Measurements from ENCODE around the gene GTPBP3. TPM values are rescaled to one million over a fixed set of nuclear protein-coding genes. Genes with fewer than 3 reads are reported as not detected.

The GTPBP3 gene
- total and polyA plus RNA-seq, 9 of the 15 experiments (the other 6 are each of a cell fraction or from before 2014, with no cell fraction given) = 4.9 to 124 (median 22.6) TPM

GRCh38 chr19:17339088-17339741 is 1.9 kb downstream of the GTPBP3 start:
- in situ Hi-C loops (cut with MboI) (no loop called here), intact Hi-C loops (cut with micrococcal nuclease) (no loop called here)
- no TSS peak for BruUV-seq (replicated peaks)
- Histone ChIP-seq H3K9me1 (ENCODE audit: control insufficient read depth, insufficient read depth, low read length) (no peaks in the 10 kb centered on the region), H3K4me1 (replicated peaks in 1 of 2; ENCODE audit: control insufficient read depth in 2 of 2, insufficient read depth in 2 of 2, low read length in 2 of 2) (peaks cover 15 to 59% of the 10 kb centered on the region in 2 experiments; a peak in 4 of 5 replicates), H3K4me2 (ENCODE audit: insufficient read depth, low read length) (no peak overlapping the region), H3K27ac (ENCODE audit: extremely low read depth, low read depth, low read length) (no peak overlapping the region), H3K36me3 (ENCODE audit: control insufficient read depth, insufficient read depth, low read length) (peaks cover 24% of the 10 kb centered on the region; the same call in 1 of the 3 replicates), H3K27me3 (ENCODE audit: control insufficient read depth in 2 of 2, insufficient read depth in 2 of 2, low read length in 2 of 2) (no peaks in the 10 kb centered on the region), H2AFZ (ENCODE audit: low read depth, low read length) (no peak overlapping the region), H4K20me1 (replicated peaks; ENCODE audit: control insufficient read depth, insufficient read depth, low read length) (no peaks in the 10 kb centered on the region; the same call in 1 of the 2 replicates), H3K9me3 (replicated peaks; ENCODE audit: control insufficient read depth, insufficient read depth, low read depth, low read length) (no peaks in the 10 kb centered on the region), H3K79me2 (ENCODE audit: control insufficient read depth, insufficient read depth, low read length) (peaks cover 22% of the 10 kb centered on the region), H3K4me3 (no peak overlapping the region), H3K9ac (ENCODE audit: insufficient read depth in 1 of 2, low read depth in 2 of 2, low read length in 2 of 2) (peak overlapping the region in 1 of 2 experiments; percentile 90; a peak in 1 of 4 replicates)
- FAIRE-seq = no peak
- ChIA-PET POLR2A (interaction anchor here (0.7 kb wide), 1 partner anchor 80 kb away, joined by 8 read pairs; no protein-coding TSS in a partner anchor), CTCF (ENCODE audit: low intra/inter-chr PET ratio) (no interaction called here)
- WGBS (ENCODE audit: insufficient coverage, low coverage, missing lambda C conversion rate) = 90% methylated on average over 29 of the region's 34 CpGs
- peak; percentile 55 to 73 (median 66) for DNase-seq (ENCODE audit: extremely low read depth in 1 of 4, low spot score in 3 of 4)
- no peak for ATAC-seq
- TF ChIP-seq NR1H2 (CRISPR knock-in tag; IDR thresholded peaks at IDR 0.05) = no peak
- 0 out of 2 replicates have a peak, but pooled peaks have one; percentile 28 for TF ChIP-seq FOXP1 (CRISPR knock-in tag; IDR thresholded peaks at IDR 0.05)
- no peak for TF ChIP-seq YBX1 (IDR thresholded peaks at IDR 0.05)
- peak; percentile 32; the same call in 1 of the 2 replicates for TF ChIP-seq EGR1 (conservative IDR thresholded peaks at IDR 0.05)
- no peak for TF ChIP-seq TARDBP (IDR thresholded peaks at IDR 0.05)
- no peak for TF ChIP-seq GMEB1 (CRISPR knock-in tag; IDR thresholded peaks at IDR 0.05)
- TF ChIP-seq MAFF (IDR thresholded peaks at IDR 0.05; ENCODE audit: low read length) = no peak
- TF ChIP-seq ZC3H11A (IDR thresholded peaks at IDR 0.05; ENCODE audit: low read depth, low read length) = no peak
- no peak for TF ChIP-seq SRSF3 (IDR thresholded peaks at IDR 0.05; ENCODE audit: insufficient read depth, low read length)
- 0 out of 2 replicates have a peak, but pooled peaks have one; percentile 13 for TF ChIP-seq NR3C1 (CRISPR knock-in tag; IDR thresholded peaks at IDR 0.05)
- TF ChIP-seq ESRRB (CRISPR knock-in tag; IDR thresholded peaks at IDR 0.05; ENCODE audit: borderline replicate concordance) = no peak
- no peak for TF ChIP-seq EP300 (IDR thresholded peaks at IDR 0.05; ENCODE audit: low read length)
- no peak for TF ChIP-seq NFYB (IDR thresholded peaks at IDR 0.05; ENCODE audit: extremely low read depth, insufficient read length)
- peak; percentile 28; the same call in 1 of the 2 replicates for TF ChIP-seq MAX (CRISPR knock-in tag; IDR thresholded peaks at IDR 0.05)
- TF ChIP-seq ZNF146 (CRISPR knock-in tag; IDR thresholded peaks at IDR 0.05; ENCODE audit: unreplicated experiment) = no peak
- no peak for TF ChIP-seq NUFIP1 (IDR thresholded peaks at IDR 0.05; ENCODE audit: partially characterized antibody)
- TF ChIP-seq, protein P1, sequence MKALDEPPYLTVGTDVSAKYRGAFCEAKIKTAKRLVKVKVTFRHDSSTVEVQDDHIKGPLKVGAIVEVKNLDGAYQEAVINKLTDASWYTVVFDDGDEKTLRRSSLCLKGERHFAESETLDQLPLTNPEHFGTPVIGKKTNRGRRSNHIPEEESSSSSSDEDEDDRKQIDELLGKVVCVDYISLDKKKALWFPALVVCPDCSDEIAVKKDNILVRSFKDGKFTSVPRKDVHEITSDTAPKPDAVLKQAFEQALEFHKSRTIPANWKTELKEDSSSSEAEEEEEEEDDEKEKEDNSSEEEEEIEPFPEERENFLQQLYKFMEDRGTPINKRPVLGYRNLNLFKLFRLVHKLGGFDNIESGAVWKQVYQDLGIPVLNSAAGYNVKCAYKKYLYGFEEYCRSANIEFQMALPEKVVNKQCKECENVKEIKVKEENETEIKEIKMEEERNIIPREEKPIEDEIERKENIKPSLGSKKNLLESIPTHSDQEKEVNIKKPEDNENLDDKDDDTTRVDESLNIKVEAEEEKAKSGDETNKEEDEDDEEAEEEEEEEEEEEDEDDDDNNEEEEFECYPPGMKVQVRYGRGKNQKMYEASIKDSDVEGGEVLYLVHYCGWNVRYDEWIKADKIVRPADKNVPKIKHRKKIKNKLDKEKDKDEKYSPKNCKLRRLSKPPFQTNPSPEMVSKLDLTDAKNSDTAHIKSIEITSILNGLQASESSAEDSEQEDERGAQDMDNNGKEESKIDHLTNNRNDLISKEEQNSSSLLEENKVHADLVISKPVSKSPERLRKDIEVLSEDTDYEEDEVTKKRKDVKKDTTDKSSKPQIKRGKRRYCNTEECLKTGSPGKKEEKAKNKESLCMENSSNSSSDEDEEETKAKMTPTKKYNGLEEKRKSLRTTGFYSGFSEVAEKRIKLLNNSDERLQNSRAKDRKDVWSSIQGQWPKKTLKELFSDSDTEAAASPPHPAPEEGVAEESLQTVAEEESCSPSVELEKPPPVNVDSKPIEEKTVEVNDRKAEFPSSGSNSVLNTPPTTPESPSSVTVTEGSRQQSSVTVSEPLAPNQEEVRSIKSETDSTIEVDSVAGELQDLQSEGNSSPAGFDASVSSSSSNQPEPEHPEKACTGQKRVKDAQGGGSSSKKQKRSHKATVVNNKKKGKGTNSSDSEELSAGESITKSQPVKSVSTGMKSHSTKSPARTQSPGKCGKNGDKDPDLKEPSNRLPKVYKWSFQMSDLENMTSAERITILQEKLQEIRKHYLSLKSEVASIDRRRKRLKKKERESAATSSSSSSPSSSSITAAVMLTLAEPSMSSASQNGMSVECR (CRISPR knock-in tag; IDR thresholded peaks at IDR 0.05) = 0 out of 2 replicates have a peak, but pooled peaks have one; percentile 29
- TF ChIP-seq ZNF79 (CRISPR knock-in tag; IDR thresholded peaks at IDR 0.05; ENCODE audit: low read depth) = no peak
